Measurements from ENCODE around the gene HIPK4. TPM values are rescaled to one million over a fixed set of nuclear protein-coding genes. Genes with fewer than 3 reads are reported as not detected.

Gene HIPK4
- total RNA-seq, 2 experiments from 2014 or later, result not detected

DNA sequence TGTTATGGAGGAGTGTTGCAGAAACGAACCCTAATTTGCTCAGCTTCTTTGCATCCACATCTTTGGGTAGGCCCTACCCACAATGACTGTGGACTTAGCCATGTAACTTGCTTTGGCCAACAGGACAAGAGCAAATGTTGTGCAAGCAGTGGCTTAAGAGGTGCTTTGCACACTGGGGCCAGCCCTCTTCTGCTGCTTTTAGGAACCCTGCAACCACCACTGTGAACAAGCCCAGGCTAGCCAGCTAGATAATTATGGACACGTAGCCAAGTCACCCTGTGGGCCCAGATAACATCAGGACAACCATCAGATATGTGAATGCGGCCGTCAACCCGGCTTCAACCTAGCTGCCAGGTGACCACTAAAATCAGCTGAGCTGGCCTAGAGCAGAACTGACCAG, 58.9 kb downstream of the HIPK4 start:
- DNase-seq (no peak), ATAC-seq (no peak)
- H3K4me1 Mint-ChIP-seq, result no peaks in the 10 kb centered on the region
- peaks cover 33% of the 10 kb centered on the region for H3K36me3 Mint-ChIP-seq
- CTCF ChIA-PET, result interaction anchor here (2.2 kb wide), 1 partner anchor 26 kb away, joined by 10 read pairs; no protein-coding TSS in a partner anchor
- no peaks in the 10 kb centered on the region for H3K27me3 Mint-ChIP-seq
- H3K9me3 Mint-ChIP-seq (ENCODE audit: low read depth), result no peaks in the 10 kb centered on the region
- no peak overlapping the region for H3K4me3 Mint-ChIP-seq
- H3K27ac Mint-ChIP-seq, result no peak overlapping the region

Small RNA genes lying within 50 kb of the gene (microRNA-seq; reads per million reads assigned to microRNA genes)
- not detected for gene MIR6796

Other genes with a start within 250 kb of the HIPK4 start
- gene MAP3K10, start 198.8 kb downstream of the HIPK4 start, total RNA-seq, result 10 to 100 TPM; 19.9 to 25.4 TPM
- not detected for gene TTC9B, start 171.8 kb downstream of the HIPK4 start, total RNA-seq
- gene CCNP, start 163.5 kb downstream of the HIPK4 start, total RNA-seq, result under 1 TPM; 0.21 to 0.38 TPM
- gene AKT2, start 104.8 kb downstream of the HIPK4 start, total RNA-seq, result 100 to 1,000 TPM; 141 to 172 TPM
- gene C19orf47, start 41.8 kb downstream of the HIPK4 start, total RNA-seq, result 10 to 100 TPM; 25.9 to 32.4 TPM
- gene PLD3, start 41.5 kb downstream of the HIPK4 start, total RNA-seq, result 10 to 100 TPM; 72.0 to 84.7 TPM
- 1 to 10 TPM in 1 of 2 experiments, under 1 TPM in 1; 0.80 to 1.1 TPM for gene PRX, start 23.2 kb upstream of the HIPK4 start, total RNA-seq
- 1 to 10 TPM; 9.4 to 9.6 TPM for gene SERTAD1, start 35.8 kb upstream of the HIPK4 start, total RNA-seq
- gene SERTAD3, start 54.2 kb upstream of the HIPK4 start, total RNA-seq, result 10 to 100 TPM; 13.4 to 13.7 TPM
- 10 to 100 TPM; 12.9 to 23.3 TPM for gene BLVRB, start 75.6 kb upstream of the HIPK4 start, total RNA-seq
- under 1 TPM; 0.30 to 0.44 TPM for gene SPTBN4, start 76.8 kb upstream of the HIPK4 start, total RNA-seq
- 100 to 1,000 TPM; 135 to 153 TPM for gene SHKBP1, start 186.7 kb upstream of the HIPK4 start, total RNA-seq
- gene LTBP4, start 211.2 kb upstream of the HIPK4 start, total RNA-seq, result 10 to 100 TPM; 42.8 to 75.9 TPM